HG03060 (cell line): ENCODE measurements around the gene ARSG.
A peak's percentile ranks its signal among the peaks of the same experiment; 100 is the strongest.
"Not testable (repeated sequence)": the region's sequence is repeated elsewhere in the genome, so short reads cannot be mapped to it uniquely, and the experiment has no call there.

Experiments
- ATAC-seq: cut with Tn5 transposase; IDR thresholded peaks from one replicate; pipeline ENCODE4 v1.9.1; 2021; ENCODE audit warnings: low read depth, moderate number of reproducible peaks; ENCODE audit not compliant: unreplicated experiment

The ARSG gene

DNA sequence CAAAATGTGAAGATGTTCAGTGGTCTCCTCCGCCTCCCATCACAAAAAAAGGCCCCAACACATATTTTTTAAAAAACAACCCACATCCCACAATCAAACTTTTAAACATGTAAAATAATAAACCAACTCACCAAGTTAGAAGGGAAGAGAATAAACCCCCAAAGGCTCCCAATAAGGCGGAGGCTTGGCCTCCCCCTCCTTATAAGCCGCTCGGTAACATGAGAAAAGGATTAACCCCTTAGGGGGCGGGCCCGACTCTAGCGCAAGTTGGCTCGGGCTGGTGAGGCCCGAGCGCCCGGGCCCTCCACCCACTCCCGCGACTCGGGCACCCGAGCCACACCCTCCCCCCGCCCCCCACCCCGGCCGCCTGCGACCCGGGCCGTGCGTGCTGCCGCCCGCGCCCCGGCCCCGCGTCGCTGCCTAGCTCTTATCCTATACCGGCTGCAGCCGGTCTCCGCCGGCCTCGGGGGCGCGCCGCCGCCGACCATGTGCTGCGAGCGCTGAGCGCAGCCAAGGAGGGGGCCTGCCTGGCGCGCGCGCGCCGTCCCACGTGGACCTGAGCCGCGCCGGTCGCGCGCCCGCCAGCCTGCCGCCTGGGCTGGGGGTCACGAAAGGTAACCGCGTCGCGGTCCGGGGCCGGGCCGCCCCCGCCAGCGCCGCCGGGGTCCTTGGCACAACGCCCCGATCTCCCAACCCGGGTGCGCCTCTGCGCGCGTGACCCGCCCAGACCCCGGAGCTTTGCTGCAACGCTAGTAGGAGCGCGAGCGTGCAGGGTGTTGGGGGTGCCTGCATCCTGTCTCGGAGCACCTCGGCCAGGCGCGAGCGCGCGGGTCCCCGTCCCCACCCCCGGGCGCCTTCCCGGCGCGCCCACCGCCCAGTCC is at the start of gene ARSG, which contains the start of gene SLC16A6:
TSS of gene ARSG (plus strand) at position 541 of the 881 bp plus-strand sequence. CDS start 15,999 bp downstream, outside the sequence.
TSS of gene SLC16A6 (minus strand) at position 173 of the 881 bp plus-strand sequence. CDS start 12,807 bp downstream, outside the sequence.
- ATAC-seq, result peak; percentile 19

GRCh38 chr17:68246271-68247028 is 44.8 kb upstream of the ARSG start:
- no peak for ATAC-seq

GRCh38 chr17:68247445-68248198 is 43.7 kb upstream of the ARSG start, which contains the start of gene AMZ2:
Gene AMZ2 (plus strand): TSS chr17:68248043. CDS start chr17:68250188, 2,145 bp downstream.
- ATAC-seq, result peak; percentile 61

GRCh38 chr17:68248199-68248825 is 43.0 kb upstream of the ARSG start:
- peak; percentile 4 for ATAC-seq

- ATAC-seq, result no peak
Measured at GRCh38 chr17:68248891-68249290, 42.4 kb upstream of the ARSG start.

DNA sequence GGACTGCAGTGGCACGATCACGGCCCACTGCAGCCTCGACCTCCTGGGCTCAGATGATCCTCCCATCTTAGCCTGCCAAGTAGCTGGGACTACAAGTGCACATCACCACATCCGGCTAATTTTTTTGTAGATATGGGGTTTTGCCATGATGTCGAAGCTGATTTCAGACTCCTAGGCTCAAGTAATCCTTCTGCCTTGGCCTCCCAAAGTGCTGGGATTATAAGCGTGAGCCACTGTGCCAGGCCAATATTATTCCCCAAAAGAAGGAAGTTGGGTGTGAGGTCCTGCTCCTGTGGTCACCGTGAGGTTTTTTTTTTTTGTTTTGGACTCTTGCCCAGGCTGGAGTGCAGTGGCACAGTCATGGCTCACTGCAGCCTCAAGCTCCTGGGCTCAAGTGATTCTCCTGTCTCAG is 41.9 kb upstream of the ARSG start:
- ATAC-seq, result no peak

DNA sequence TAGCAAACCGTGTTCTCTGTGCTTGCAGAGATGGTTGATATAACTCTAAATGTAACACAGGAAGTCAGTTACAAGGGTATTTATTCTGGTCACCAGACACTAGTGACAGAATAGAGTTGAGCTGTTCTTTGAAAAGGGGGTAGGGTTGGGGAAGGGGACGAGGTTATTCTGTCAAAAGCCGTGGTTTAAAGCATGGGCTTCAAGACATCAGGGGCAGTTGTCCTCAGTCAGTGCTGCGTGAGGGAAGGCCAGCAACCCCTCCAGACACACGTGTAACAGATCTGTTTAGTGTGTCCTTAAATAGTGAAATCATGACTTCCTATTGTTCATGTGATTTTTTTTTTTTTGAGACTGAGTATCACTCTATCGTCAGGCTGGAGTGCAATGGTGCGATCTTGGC is 37.9 kb upstream of the ARSG start:
- ATAC-seq, result not testable (repeated sequence)

GRCh38 chr17:68255151-68255550 is 36.1 kb upstream of the ARSG start:
- no peak for ATAC-seq

- no peak for ATAC-seq
Measured at GRCh38 chr17:68255731-68256538, 35.4 kb upstream of the ARSG start.

GRCh38 chr17:68256701-68257100 is 34.6 kb upstream of the ARSG start:
- not testable (repeated sequence) for ATAC-seq

- no peak for ATAC-seq
Measured at GRCh38 chr17:68257934-68258333, 33.4 kb upstream of the ARSG start.

DNA sequence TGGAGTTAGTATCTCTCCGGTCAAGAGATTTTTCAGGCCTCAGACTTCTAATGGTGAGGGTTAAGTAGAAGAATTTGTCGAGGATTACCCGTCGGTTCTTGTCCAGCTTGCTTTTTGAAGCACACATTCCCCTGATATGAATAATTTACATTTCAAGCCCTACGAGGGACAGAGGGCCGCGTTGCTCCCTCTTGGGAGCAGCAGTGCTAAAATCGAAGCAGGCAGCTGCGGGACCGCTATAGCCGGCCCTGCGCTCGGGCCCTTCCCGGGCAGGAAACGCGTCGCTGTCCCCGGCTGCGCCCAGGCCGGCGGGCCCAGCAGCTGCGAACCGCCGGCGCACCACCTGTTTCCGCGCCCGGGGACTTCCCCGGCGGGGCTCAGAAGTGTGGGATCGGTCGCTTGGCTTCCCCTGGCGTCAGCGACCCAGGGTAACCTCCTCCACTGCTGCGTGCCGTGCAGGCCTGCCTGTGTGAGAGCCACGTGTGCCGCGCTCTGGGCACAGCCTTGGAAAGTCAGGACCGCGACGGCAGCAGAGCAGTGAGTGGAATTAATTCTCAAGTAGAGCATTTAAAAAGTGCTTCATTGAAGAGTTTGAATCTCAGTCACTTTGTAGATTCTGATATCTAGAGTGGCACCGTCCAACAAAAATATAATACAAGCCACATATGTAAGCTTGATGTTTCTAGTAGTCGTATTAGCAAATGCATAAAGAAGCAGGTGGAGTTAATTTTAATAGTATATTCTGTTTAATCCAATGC is 32.2 kb upstream of the ARSG start:
- ATAC-seq, result peak; percentile 60

DNA sequence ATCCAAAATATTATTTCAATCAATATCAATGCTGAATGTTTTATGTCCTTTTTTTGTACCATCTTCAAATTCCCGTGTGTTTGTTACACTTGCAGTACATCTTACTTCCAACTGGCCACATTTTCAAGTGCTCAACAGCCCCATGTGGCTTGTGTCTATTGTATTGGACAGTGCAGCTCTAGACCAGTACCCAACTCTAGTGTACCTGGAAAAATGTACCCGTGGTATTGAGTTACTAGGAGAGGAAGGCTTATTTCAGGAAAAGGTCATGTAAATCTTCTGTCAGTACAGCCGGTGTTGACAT is 31.7 kb upstream of the ARSG start:
- ATAC-seq, result not testable (repeated sequence)

DNA sequence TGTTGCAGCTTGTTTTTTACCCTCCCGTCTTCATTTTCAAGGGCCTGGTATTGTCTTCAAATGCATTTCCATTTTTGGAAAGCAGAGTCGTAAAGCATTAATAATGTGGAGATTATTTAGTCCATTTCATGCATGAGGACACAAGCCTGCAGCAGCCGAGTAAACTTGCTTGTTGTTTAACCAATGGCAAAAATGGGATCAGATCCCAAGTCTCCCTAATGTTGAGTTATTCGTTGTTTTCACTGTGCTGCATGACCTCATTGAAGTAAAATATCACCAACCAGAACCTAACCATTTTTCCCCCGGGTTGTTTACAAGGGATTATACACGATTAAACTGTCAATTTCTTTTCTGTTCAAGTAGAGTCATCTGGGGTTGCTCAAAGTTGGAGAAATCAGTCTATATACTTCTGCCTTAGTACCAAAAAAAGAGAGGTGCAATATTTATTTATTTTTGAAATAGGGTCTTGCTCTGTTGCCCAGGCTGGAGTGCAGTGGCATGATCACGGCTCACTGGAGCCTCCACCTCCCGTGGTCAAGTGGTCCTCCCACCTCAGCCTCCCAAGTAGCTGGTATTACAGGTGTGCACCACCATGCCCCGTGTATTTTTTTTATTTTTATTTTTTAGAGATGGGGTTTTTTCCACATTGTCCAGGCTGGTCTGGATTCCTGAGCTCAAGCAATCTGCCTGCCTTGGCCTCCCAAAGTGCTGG is 31.1 kb upstream of the ARSG start:
- no peak for ATAC-seq

DNA sequence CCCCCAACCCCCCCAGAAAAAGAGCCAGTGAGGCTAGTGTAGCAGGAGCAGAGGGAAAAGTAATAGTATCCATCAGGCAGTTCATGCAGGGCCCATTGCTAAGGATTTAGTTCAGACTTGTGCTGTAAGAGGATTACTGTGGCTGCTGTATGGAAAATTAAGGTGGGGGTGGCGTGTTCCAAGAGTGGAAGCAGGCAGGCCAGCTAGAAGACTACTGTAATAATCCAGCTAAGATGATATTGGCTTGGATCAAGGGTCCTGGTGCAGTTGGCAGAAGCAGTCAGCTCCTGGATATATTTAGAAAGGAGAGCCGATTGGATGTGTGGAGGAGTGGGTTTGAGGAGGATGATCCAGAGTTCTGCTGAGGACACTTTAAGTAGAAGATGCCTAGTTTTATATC is 28.8 kb upstream of the ARSG start:
- not testable (repeated sequence) for ATAC-seq

DNA sequence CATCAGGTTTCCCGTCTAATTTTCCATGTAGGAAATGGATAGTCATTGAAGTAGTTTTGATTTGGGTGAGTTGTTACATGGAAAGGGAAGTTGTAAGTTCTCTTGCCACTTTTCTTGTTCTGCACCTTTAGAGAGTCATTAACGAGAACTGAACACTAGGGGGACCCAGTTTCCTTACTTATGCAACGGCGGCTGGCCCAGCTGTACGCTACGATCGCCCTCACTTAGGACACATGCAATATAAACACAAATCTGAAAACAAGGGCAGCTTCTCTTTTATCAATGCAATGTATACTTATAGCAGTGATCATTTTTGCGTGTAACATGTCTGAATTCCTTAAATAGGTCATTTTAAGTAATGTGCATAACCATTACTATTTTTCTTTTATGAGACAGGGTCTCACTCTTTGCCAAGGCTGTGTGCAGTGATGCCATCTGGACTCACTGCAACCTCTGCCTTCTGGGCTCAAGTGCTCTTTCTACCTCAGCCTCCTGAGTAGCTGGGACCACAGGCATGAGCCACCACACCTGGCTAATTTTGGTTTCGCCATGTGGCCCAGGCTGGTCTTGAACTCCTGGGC is 28.1 kb upstream of the ARSG start:
- not testable (repeated sequence) for ATAC-seq

DNA sequence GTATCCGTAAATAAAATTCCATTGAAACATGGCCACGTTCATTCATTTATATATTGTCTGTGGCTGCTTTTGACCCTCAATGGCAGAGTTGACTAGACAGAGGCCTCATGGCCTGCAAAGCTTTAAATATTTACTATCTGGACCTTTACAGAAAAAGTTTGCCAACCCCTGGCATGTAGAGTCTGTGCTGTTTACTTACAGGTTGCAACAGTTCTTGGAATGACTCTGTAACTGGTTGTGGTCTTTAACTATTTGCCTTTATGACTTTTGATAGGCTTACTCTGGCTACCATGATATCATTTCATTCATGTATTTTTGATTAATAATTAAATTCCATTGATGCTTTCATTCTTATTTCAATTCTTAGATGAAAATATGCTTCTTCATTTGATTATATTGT is 25.5 kb upstream of the ARSG start:
- not testable (repeated sequence) for ATAC-seq

- no peak for ATAC-seq
Measured at GRCh38 chr17:68273722-68274121, 17.6 kb upstream of the ARSG start.
